AG04449 (cell line): ENCODE results near the gene ZBTB7C.

Experiments
- CTCF ChIA-PET: fragments of 350-600 bp; formaldehyde crosslinking; extraction: SDS; loops from one replicate; lab custom pipeline; 2021; ENCODE audit warnings: antibody characterized with exemption; lab: Yijun Ruan, JAX
- POLR2A ChIA-PET: fragments of 400-600, 350-600 bp; formaldehyde crosslinking; extraction: SDS; loops from one replicate; lab custom pipeline; 2020; ENCODE audit warnings: antibody characterized with exemption, inconsistent platforms; lab: Yijun Ruan, JAX
- DNase-seq: peaks from one replicate; pipeline ENCODE4 v3.0.0-alpha.2; 2010; ENCODE audit warnings: low read depth, low spot score
- H3K4me3 ChIP-seq: 2 replicates; pipeline ENCODE4 v1.5.1; 2011; ENCODE audit warnings: low read depth, mild to moderate bottlenecking, control low read depth, low read length
- CTCF ChIP-seq: IDR thresholded peaks from one replicate; pipeline ENCODE4 v1.5.1; 2011; ENCODE audit warnings: mild to moderate bottlenecking, moderate library complexity, low read length, control low read depth, inconsistent platforms; ENCODE audit not compliant: insufficient read depth; ENCODE audit errors: missing control alignments

ZBTB7C gene

GRCh38 chr18:48319801-48320638 is 89.2 kb downstream of the ZBTB7C start:
- CTCF ChIA-PET: interaction anchor here (1.0 kb wide), 1 partner anchor 16 kb away, joined by 4 read pairs; no protein-coding TSS in a partner anchor
- POLR2A ChIA-PET: no interaction called here
- no peak for TF ChIP-seq CTCF
- peak; percentile 5 for DNase-seq
- H3K4me3 ChIP-seq: no peak overlapping the region

- TF ChIP-seq CTCF: no peak
- ChIA-PET POLR2A (no interaction called here), CTCF (no interaction called here)
- no peak for DNase-seq
- H3K4me3 ChIP-seq: no peak overlapping the region
Measured at GRCh38 chr18:48318436-48318835, 90.7 kb downstream of the ZBTB7C start.

- CTCF ChIA-PET: interaction anchor here (1.0 kb wide), 1 partner anchor 13 kb away, joined by 3 read pairs; no protein-coding TSS in a partner anchor
Measured at GRCh38 chr18:48317781-48318381, 91.3 kb downstream of the ZBTB7C start.

GRCh38 chr18:48316177-48316576 is 93.0 kb downstream of the ZBTB7C start:
- H3K4me3 ChIP-seq: no peak overlapping the region
- CTCF ChIA-PET: no interaction called here
- no peak for TF ChIP-seq CTCF
- DNase-seq: no peak
- POLR2A ChIA-PET: no interaction called here

More at GRCh38 chr18:48317781-48318381, 91.3 kb downstream of the ZBTB7C start:
- POLR2A ChIA-PET: no interaction called here
- no peak overlapping the region for H3K4me3 ChIP-seq
- DNase-seq: no peak
- TF ChIP-seq CTCF: no peak

GRCh38 chr18:48314690-48315089 is 94.5 kb downstream of the ZBTB7C start:
- no peak for TF ChIP-seq CTCF

GRCh38 chr18:48313792-48314191 is 95.4 kb downstream of the ZBTB7C start:
- ChIA-PET POLR2A (no interaction called here), CTCF (no interaction called here)
- no peak for TF ChIP-seq CTCF

More at GRCh38 chr18:48314690-48315089, 94.5 kb downstream of the ZBTB7C start:
- CTCF ChIA-PET: no interaction called here
- no peak overlapping the region for H3K4me3 ChIP-seq
- DNase-seq: no peak
- POLR2A ChIA-PET: no interaction called here

More at GRCh38 chr18:48313792-48314191, 95.4 kb downstream of the ZBTB7C start:
- DNase-seq: no peak
- no peak overlapping the region for H3K4me3 ChIP-seq
